IPS-15b (cell line): ENCODE results near the gene CLK3.

Experiments used
- H3K27me3 ChIP-seq: one replicate; pipeline ENCODE4 v1.6.1; 2013; ENCODE audit warnings: low read length; ENCODE audit not compliant: control insufficient read depth, insufficient read depth
- H3K36me3 ChIP-seq: one replicate; pipeline ENCODE4 v1.6.1; 2013; ENCODE audit warnings: low read length; ENCODE audit not compliant: control insufficient read depth, insufficient read depth
- H3K4me1 ChIP-seq: one replicate; pipeline ENCODE4 v1.6.1; 2013; ENCODE audit warnings: mild to moderate bottlenecking, low read length; ENCODE audit not compliant: control insufficient read depth, insufficient read depth
- H3K4me3 ChIP-seq: one replicate; pipeline ENCODE4 v1.5.1; 2013; ENCODE audit warnings: low read depth, low read length
- H3K9ac ChIP-seq: one replicate; pipeline ENCODE4 v1.6.1; 2013; ENCODE audit warnings: low read depth, mild to moderate bottlenecking, low read length
- H3K9me3 ChIP-seq: one replicate; pipeline ENCODE4 v1.6.1; 2013; ENCODE audit warnings: mild to moderate bottlenecking, low read length; ENCODE audit not compliant: control insufficient read depth, insufficient read depth

The CLK3 gene

DNA sequence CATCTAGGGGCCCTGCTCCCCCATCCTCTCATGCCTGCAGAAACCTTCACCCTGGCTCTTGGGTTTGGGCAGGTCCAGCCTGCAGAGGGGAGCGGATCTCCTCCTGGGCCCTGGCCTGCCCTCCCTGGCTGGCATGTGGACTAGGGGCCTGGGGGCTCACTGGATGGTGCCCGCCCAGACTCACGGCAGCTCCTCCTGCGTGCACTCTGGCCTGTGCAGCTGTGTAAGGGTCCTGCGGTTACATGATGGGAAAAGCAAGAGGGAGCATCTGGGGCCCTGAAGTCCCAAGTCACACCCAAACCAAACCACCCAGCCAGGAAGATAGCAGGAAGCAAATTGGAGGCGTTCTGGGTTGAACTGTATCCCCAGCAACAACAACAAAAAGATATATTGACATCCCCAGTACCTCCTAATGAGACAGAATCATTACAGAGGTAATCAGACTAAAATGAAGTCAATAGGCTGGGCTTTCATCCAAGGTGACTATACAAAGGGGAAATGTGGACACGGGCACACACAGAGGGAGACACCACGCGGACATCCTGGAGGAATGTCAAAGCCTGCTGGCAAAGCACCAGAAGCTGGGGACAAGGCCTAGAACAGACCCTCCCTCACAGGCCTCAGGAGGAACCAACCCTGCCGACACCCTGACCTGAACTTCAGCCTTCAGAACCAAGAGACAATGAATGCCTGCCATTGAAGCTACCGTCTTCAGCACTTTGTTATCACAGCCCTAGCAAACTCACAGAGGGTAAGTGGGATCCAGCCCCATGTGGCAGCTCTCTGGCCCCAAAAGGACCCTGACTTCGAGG lies 10.4 kb upstream of the CLK3 start:
- no peaks in the 10 kb centered on the region for H3K27me3 ChIP-seq
- no peaks in the 10 kb centered on the region for H3K9me3 ChIP-seq
- no peak overlapping the region for H3K9ac ChIP-seq
- H3K36me3 ChIP-seq: no peaks in the 10 kb centered on the region
- H3K4me3 ChIP-seq: no peak overlapping the region
- H3K4me1 ChIP-seq: no peaks in the 10 kb centered on the region

DNA sequence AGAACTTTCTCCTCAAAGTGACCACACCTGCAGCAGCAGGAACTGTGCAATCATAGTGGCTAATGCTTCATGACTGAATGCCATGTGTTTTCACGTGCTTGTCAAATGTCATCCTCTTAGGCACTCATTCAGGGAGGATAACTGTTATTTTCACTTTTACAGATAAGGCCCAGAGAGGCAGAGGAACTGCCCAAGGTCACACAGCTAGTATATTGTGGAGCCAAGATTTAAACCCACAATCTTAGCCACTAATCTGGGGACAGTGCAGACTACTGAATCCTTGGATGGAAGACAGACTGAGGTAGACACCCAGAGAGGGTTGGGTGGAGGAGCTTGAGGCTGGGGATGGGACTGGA lies 9.9 kb upstream of the CLK3 start:
- Histone ChIP-seq H3K36me3 (no peaks in the 10 kb centered on the region), H3K27me3 (no peaks in the 10 kb centered on the region), H3K9ac (no peak overlapping the region), H3K4me1 (no peaks in the 10 kb centered on the region), H3K4me3 (no peak overlapping the region), H3K9me3 (no peaks in the 10 kb centered on the region)

DNA sequence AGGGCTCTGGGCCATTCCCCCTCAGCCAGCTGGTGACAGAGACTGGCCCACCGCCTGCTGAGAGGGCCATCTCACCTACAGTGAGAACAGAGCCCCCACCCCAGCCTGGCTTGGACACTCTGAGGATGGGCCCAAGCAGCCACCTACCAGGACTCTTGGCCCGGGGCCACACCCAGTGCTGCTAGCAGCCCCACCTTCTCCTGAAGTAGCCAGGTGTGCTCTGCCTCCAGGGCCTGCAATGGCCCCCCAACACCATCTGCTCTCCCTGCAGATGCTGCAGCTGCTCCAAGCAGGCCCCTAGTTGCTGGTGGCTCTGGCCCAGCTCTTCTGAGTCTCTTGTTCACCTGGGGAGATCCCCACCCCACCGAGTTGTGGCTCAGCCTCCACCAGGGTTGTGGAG lies 6.8 kb upstream of the CLK3 start:
- Histone ChIP-seq H3K4me1 (no peaks in the 10 kb centered on the region), H3K27me3 (peaks cover 10% of the 10 kb centered on the region), H3K36me3 (no peaks in the 10 kb centered on the region)

DNA sequence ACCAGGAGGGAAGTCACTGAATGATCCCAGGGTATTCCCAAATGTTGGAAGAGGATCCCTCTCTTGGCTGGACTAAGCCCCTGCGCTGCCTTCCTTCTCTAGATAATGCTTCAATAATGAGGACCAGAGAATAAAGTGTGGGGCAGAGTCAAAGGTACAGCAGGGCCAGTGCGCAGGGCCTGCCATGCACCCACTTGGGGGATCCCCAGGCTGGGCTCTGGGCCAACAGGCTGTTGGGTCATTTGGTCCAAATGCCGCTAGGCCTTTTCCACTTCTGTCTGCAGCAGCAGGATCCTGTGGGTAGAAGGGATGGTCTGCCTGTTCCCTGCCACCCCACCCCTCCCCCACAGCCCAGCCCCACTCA lies 5.7 kb upstream of the CLK3 start:
- H3K9me3 ChIP-seq: no peaks in the 10 kb centered on the region
- H3K4me1 ChIP-seq: no peaks in the 10 kb centered on the region
- H3K27me3 ChIP-seq: peaks cover 11% of the 10 kb centered on the region
- H3K9ac ChIP-seq: no peak overlapping the region
- H3K36me3 ChIP-seq: no peaks in the 10 kb centered on the region
- H3K4me3 ChIP-seq: no peak overlapping the region

More for the DNA sequence above, 6.8 kb upstream of the CLK3 start:
- Histone ChIP-seq H3K4me3 (no peak overlapping the region), H3K9me3 (no peaks in the 10 kb centered on the region), H3K9ac (no peak overlapping the region)

DNA sequence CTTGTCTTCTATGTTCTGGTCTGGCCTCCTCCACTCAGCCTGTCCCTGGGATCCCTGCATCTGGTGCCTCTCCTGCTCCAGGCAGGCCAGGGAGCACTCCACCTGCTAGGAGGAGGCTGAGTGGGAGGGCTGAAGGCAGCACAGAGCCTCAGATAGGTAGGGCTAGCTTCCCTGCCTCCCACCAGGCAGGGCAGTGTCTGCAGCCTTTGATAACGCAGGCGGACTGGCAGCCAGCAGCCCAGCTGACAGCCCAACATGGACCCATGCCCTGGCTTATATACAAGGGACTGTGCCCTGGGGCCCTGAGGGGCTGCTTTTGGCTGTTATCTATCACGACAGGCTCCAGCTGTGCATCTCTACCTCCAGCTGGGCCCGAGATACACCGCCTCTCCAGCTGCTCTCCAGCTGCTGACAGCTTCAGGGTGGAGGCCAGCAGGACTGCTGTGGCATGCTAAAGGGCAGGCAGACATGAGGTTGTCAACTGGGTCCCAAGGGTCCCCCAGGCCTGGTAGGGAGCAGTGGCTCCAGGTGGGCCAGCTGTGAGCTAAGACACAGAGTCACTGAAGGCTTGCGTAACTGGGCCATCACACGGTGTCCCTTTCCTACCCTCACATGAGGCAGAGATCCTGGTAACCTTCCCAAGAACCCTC lies 5.2 kb upstream of the CLK3 start:
- H3K9me3 ChIP-seq: no peaks in the 10 kb centered on the region
- H3K9ac ChIP-seq: no peak overlapping the region
- H3K27me3 ChIP-seq: peaks cover 11% of the 10 kb centered on the region
- no peak overlapping the region for H3K4me3 ChIP-seq
- no peaks in the 10 kb centered on the region for H3K4me1 ChIP-seq
- H3K36me3 ChIP-seq: no peaks in the 10 kb centered on the region

DNA sequence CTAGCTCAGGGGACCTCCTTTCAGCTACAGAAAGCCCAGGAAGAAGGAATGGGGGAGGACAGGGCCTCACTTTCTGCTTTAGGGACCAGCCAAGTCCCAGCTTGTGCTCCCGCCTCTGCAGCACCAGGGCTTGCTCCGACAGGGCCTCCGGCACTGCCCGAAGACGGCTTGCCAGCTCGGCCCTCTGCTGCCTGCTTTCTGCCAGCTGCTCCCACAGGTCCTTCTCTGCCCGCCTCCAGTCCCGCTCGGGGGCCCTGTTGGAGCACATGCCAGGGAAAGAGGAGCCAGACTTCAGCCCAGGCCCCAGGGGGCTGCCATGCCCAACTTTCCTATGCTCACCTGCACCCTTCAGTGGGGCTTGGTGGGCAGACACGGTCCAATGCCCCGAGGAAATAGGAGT lies 4.3 kb upstream of the CLK3 start:
- no peaks in the 10 kb centered on the region for H3K9me3 ChIP-seq
- H3K9ac ChIP-seq: no peak overlapping the region
- H3K4me1 ChIP-seq: no peaks in the 10 kb centered on the region
- H3K4me3 ChIP-seq: no peak overlapping the region
- peaks cover 11% of the 10 kb centered on the region for H3K27me3 ChIP-seq
- no peaks in the 10 kb centered on the region for H3K36me3 ChIP-seq

DNA sequence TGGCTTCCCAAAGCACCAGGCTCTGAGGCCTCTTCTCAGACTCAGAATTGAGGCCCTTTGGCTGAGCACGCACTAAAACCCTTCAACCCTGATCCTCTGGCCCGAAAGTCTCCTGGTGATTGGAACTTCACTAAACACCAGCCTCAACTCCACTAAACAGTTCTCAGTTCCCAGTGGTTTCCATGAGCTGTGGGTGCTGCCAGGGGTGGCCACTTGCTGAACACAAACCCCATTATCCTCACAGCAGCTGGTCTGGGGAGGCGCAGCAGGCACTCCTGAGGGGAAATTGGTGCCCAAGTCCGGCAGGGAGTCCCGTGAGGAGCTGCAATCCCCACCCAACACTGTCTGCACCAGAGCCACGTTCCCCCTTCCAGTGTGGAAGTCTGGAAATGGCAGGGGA lies 3.8 kb upstream of the CLK3 start:
- Histone ChIP-seq H3K36me3 (no peaks in the 10 kb centered on the region), H3K9me3 (no peaks in the 10 kb centered on the region), H3K4me1 (peaks cover 2% of the 10 kb centered on the region), H3K4me3 (no peak overlapping the region), H3K9ac (no peak overlapping the region), H3K27me3 (peaks cover 11% of the 10 kb centered on the region)

DNA sequence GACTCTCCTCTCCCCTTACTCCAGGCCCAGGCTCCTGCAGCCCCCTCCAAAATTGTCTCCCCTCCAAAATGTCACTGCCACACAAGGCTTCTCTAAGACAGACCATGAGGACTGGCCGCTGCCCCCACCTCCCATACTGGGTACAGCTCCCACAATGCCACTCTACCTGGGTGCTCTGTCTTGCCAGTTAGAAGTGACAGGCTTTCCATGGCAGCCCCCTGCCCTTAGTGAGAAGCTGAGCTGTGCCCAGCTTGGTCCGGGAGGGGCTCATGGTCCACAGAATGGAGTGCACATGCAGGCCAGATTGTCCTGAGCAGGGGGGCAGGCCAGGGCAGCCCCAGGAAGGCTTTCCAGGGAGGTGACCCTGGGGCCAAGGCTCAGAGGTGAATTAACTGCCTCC lies 3.0 kb upstream of the CLK3 start:
- Histone ChIP-seq H3K36me3 (no peaks in the 10 kb centered on the region), H3K4me3 (no peak overlapping the region), H3K9ac (no peak overlapping the region), H3K9me3 (no peaks in the 10 kb centered on the region), H3K27me3 (peaks cover 11% of the 10 kb centered on the region), H3K4me1 (peaks cover 4% of the 10 kb centered on the region)

DNA sequence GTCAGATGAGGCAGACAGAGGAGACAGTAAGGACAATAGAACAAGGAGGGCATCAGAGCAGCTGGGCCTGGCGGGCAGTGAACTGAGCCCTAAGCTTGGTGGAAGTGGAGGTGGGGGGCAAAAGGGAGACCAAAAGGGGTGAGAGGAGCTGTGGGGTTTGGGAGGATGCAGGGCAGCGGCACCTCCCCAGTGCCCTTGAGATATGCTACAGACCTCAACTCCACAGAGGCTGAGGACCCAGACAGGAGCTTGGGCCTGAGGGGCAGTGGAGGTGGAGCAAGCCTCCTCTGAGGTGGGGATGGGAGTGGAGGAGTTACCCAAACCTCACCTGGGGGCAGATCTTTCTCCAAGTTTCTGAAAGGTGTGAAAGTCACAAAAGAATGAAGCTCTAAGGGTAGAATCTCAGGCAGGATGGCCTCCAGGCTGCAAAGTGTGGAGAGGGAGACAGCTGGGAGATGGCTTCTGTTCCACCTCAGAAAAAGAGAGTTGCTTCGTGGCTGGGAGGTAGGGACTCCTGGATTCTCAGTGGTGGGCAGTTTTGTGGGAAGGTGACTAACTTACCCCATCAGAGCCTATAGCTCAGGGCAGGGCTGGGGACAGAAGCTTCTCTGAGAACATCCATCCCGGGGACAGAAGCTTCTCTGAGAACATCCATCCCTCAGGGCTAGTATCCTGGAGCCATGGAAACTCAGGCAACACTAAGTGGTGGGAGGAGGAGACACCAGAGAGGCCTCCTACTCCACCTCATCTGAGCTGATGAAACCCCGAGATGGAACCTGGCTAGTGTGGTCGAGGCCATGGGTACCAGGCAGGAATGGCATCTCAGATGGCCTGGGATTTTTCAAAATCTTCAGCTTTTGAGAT lies 2.3 kb upstream of the CLK3 start:
- Histone ChIP-seq H3K36me3 (no peaks in the 10 kb centered on the region), H3K9me3 (no peaks in the 10 kb centered on the region), H3K27me3 (peaks cover 11% of the 10 kb centered on the region), H3K4me1 (peaks cover 4% of the 10 kb centered on the region), H3K9ac (no peak overlapping the region), H3K4me3 (peak overlapping the region; percentile 70)

DNA sequence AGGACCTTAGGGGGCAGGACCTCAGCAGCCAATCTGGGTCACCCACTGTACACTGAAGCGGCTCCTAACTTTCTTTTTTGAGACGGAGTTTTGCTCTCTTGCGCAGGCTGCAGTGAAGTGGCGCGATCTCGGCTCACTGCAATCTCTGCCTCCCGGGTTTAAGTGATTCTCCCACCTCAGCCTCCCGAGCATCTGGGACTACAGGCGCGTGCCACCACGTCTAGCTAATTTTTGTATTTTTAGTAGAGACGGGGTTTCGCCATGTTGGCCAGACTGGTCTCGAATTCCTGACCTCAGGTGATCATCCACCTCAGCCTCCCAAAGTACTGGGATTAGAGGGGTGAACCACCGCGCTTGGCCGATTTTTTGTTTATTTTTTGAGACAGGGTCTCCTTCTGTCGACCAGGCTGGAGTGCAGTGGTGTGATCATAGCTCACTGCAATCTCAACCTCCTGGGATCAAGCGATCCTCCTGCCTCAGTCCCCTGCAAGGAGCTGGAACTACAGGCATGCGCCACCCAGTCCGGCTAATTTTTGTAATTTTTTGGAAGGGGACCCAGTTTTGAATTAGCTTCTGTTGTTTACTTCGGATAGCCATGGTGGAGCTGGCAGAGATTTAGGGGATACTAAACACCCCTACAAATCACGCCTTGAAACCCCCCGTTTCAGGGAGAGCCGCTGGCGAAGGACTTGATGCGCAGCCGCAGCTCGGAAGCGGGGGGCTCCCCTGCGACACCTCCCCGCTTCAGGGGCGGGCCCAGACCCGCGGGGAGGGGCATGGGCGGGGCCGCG lies 1.5 kb upstream of the CLK3 start:
- Histone ChIP-seq H3K27me3 (peaks cover 11% of the 10 kb centered on the region), H3K4me1 (peaks cover 4% of the 10 kb centered on the region), H3K9ac (peak overlapping the region; percentile 47)

DNA sequence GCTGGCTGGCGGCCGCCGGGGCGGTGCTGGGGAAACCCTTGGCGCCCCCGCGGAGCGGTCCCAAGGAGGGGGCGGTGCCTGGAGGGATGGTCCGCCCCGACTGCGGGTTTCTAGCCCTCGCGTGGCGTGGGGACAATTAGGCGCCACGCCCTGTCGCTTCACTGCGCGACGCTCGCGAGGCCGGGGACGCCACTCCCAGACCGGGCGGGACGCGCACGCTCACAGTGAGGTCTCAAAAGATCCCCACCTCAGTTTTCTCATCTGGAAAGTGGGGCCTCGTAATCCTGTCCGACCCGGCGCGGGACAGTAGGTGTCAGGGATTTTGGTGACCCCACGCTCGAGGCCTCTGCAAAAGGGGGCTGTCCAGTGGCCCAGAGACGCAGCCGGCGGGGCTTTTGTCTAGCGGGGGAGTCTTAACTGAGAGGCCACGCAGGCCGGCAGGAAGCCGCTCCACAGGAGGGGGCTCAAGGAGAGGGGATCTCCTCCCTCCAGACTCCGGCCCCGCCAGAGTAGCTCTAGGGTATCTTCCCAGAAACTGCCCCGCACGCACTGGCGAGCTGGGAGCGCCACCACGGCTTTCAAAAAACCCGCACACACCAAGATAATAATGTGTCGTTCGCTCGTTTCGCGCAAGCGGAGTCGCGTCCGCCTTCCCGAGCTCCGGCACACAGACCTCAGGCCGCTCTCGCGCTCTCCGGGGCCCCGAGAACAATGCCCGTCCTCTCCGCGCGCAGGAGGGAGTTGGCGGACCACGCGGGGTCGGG lies 710 bp upstream of the CLK3 start:
- Histone ChIP-seq H3K36me3 (peaks cover 8% of the 10 kb centered on the region), H3K4me3 (peak overlapping the region; percentile 70), H3K9ac (peak overlapping the region; percentile 76), H3K27me3 (peaks cover 11% of the 10 kb centered on the region), H3K4me1 (peaks cover 4% of the 10 kb centered on the region), H3K9me3 (no peaks in the 10 kb centered on the region)

More for the DNA sequence above, 1.5 kb upstream of the CLK3 start:
- Histone ChIP-seq H3K4me3 (peak overlapping the region; percentile 70), H3K9me3 (no peaks in the 10 kb centered on the region), H3K36me3 (peaks cover 2% of the 10 kb centered on the region)
